ENCODE measurements around the gene CDKN1B.

GRCh38 chr12:12724421-12725085, 7.4 kb downstream of the CDKN1B start:
- TF ChIP-seq POLR2A (IDR thresholded peaks at IDR 0.05) = no peak
- TF ChIP-seq, protein P1, sequence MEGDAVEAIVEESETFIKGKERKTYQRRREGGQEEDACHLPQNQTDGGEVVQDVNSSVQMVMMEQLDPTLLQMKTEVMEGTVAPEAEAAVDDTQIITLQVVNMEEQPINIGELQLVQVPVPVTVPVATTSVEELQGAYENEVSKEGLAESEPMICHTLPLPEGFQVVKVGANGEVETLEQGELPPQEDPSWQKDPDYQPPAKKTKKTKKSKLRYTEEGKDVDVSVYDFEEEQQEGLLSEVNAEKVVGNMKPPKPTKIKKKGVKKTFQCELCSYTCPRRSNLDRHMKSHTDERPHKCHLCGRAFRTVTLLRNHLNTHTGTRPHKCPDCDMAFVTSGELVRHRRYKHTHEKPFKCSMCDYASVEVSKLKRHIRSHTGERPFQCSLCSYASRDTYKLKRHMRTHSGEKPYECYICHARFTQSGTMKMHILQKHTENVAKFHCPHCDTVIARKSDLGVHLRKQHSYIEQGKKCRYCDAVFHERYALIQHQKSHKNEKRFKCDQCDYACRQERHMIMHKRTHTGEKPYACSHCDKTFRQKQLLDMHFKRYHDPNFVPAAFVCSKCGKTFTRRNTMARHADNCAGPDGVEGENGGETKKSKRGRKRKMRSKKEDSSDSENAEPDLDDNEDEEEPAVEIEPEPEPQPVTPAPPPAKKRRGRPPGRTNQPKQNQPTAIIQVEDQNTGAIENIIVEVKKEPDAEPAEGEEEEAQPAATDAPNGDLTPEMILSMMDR (IDR thresholded peaks at IDR 0.05) = no peak
